ENCODE results near the gene TRAPPC3L. TPM values are rescaled to one million over a fixed set of nuclear protein-coding genes. Genes with fewer than 3 reads are reported as not detected.

The TRAPPC3L gene
- total RNA-seq, 1 experiment from 2014 or later, result not detected

GRCh38 chr6:116564311-116564710 lies 18.8 kb upstream of the TRAPPC3L start:
- Histone ChIP-seq H3K36me3 (ENCODE audit: control insufficient read depth, insufficient read depth, low read length) (no peaks in the 10 kb centered on the region), H3K27me3 (replicated peaks; ENCODE audit: control insufficient read depth, insufficient read depth, low read length) (no peaks in the 10 kb centered on the region), H3K4me3 (ENCODE audit: low read depth, low read length) (no peak overlapping the region), H3K9me3 (no peaks in the 10 kb centered on the region), H3K4me1 (peaks cover 15% of the 10 kb centered on the region)
- ChIA-PET POLR2A (no interaction called here), CTCF (no interaction called here)
- Mint-ChIP-seq H3K27ac (ENCODE audit: unreplicated experiment) (peak overlapping the region; percentile 32), H3K36me3 (ENCODE audit: insufficient read depth, unreplicated experiment) (peaks cover 5% of the 10 kb centered on the region), H3K4me1 (ENCODE audit: low read depth, unreplicated experiment) (peaks cover 20% of the 10 kb centered on the region), H3K4me3 (ENCODE audit: unreplicated experiment) (no peak overlapping the region), H3K9me3 (ENCODE audit: unreplicated experiment) (no peaks in the 10 kb centered on the region), H3K27me3 (ENCODE audit: insufficient read depth, unreplicated experiment) (no peaks in the 10 kb centered on the region)
- TF ChIP-seq CTCF (IDR thresholded peaks at IDR 0.05; ENCODE audit: insufficient read depth in 1 of 2, low read depth in 1 of 2, low read length in 1 of 2, severe bottlenecking in 1 of 2, unreplicated experiment in 1 of 2), result no peak
- intact Hi-C loops (cut with micrococcal nuclease; ENCODE audit: unreplicated experiment), result loop anchor here (5.0 kb wide), 1 partner anchor 347 kb away; no protein-coding TSS in a partner anchor
- no TSS peak for BruUV-seq (replicated peaks)
- DNase-seq, result no peak

DNA sequence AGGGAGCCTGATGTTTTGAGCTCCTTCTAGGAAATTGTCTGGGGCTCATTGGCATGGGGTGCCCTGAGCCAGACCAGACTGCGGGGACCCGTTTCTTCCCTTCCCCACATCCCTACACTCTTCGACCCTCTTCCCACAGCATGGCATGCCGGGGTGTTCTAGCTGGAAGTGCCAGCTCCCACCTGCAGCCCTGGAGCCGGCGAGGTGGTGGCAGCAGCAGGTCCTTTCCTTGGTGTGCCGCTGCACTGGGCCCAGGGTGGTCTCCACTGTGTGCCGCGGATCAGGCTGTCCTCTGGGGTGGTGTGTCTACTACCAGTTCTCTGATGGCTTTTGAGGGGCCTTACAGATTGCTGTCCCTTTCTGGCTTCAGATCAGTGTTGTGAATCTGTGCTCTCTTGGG lies 18.3 kb upstream of the TRAPPC3L start:
- H3K36me3 Mint-ChIP-seq (ENCODE audit: insufficient read depth, unreplicated experiment), result peaks cover 5% of the 10 kb centered on the region
- no peaks in the 10 kb centered on the region for H3K27me3 ChIP-seq (replicated peaks; ENCODE audit: control insufficient read depth, insufficient read depth, low read length)
- peaks cover 15% of the 10 kb centered on the region for H3K4me1 ChIP-seq
- H3K4me3 ChIP-seq (ENCODE audit: low read depth, low read length), result no peak overlapping the region
- H3K9me3 Mint-ChIP-seq (ENCODE audit: unreplicated experiment), result no peaks in the 10 kb centered on the region
- DNase-seq, result no peak
- no peaks in the 10 kb centered on the region for H3K36me3 ChIP-seq (ENCODE audit: control insufficient read depth, insufficient read depth, low read length)
- H3K4me1 Mint-ChIP-seq (ENCODE audit: low read depth, unreplicated experiment), result peaks cover 20% of the 10 kb centered on the region
- H3K9me3 ChIP-seq, result no peaks in the 10 kb centered on the region
- no TSS peak for BruUV-seq (replicated peaks)
- H3K4me3 Mint-ChIP-seq (ENCODE audit: unreplicated experiment), result no peak overlapping the region
- no peaks in the 10 kb centered on the region for H3K27me3 Mint-ChIP-seq (ENCODE audit: insufficient read depth, unreplicated experiment)
- ChIA-PET POLR2A (no interaction called here), CTCF (interaction anchor here (1.6 to 2.0 kb wide), 3 partner anchors 7 to 295 kb away, joined by 10 to 13 read pairs (median 10); partner anchors contain the start of gene RWDD1)
- no peak for TF ChIP-seq CTCF (IDR thresholded peaks at IDR 0.05; ENCODE audit: insufficient read depth in 1 of 2, low read depth in 1 of 2, low read length in 1 of 2, severe bottlenecking in 1 of 2, unreplicated experiment in 1 of 2)
- H3K27ac Mint-ChIP-seq (ENCODE audit: unreplicated experiment), result peak overlapping the region; percentile 32
- intact Hi-C loops (cut with micrococcal nuclease; ENCODE audit: unreplicated experiment), result loop anchor here (5.0 kb wide), 1 partner anchor 347 kb away; no protein-coding TSS in a partner anchor

- H3K4me1 Mint-ChIP-seq (ENCODE audit: low read depth, unreplicated experiment), result peaks cover 24% of the 10 kb centered on the region
- no peak for TF ChIP-seq CTCF (IDR thresholded peaks at IDR 0.05; ENCODE audit: insufficient read depth in 1 of 2, low read depth in 1 of 2, low read length in 1 of 2, severe bottlenecking in 1 of 2, unreplicated experiment in 1 of 2)
- H3K36me3 ChIP-seq (ENCODE audit: control insufficient read depth, insufficient read depth, low read length), result no peaks in the 10 kb centered on the region
- peak overlapping the region; percentile 87 for H3K27ac Mint-ChIP-seq (ENCODE audit: unreplicated experiment)
- ChIA-PET CTCF (interaction anchor here (0.6 to 2.0 kb wide), 6 partner anchors 9 to 343 kb away, joined by 4 to 13 read pairs (median 10); partner anchors contain the start of genes CALHM5 and RWDD1), POLR2A (interaction anchor here (2.0 kb wide), 1 partner anchor 9 kb away, joined by 12 read pairs; the partner anchor contains the start of gene RWDD1)
- H3K4me3 Mint-ChIP-seq (ENCODE audit: unreplicated experiment), result peak overlapping the region; percentile 53
- peak in 1 of 2 experiments; percentile 43 for DNase-seq
- H3K27me3 ChIP-seq (replicated peaks; ENCODE audit: control insufficient read depth, insufficient read depth, low read length), result no peaks in the 10 kb centered on the region
- intact Hi-C loops (cut with micrococcal nuclease; ENCODE audit: unreplicated experiment), result loop anchor here (5.0 kb wide), 1 partner anchor 345 kb away; no protein-coding TSS in a partner anchor
- no peak overlapping the region for H3K4me3 ChIP-seq (ENCODE audit: low read depth, low read length)
- peaks cover 5% of the 10 kb centered on the region for H3K36me3 Mint-ChIP-seq (ENCODE audit: insufficient read depth, unreplicated experiment)
- no peaks in the 10 kb centered on the region for H3K27me3 Mint-ChIP-seq (ENCODE audit: insufficient read depth, unreplicated experiment)
- peaks cover 15% of the 10 kb centered on the region for H3K4me1 ChIP-seq
- no peaks in the 10 kb centered on the region for H3K9me3 Mint-ChIP-seq (ENCODE audit: unreplicated experiment)
- H3K9me3 ChIP-seq, result no peaks in the 10 kb centered on the region
- BruUV-seq (replicated peaks), result no TSS peak
Observed at GRCh38 chr6:116562614-116563013, 17.1 kb upstream of the TRAPPC3L start.
